Posterior cingulate gyrus (tissue), 11 donors: Measurements from ENCODE around the gene MPIG6B.

Experiments used
- DNase-seq, 10 donors: peaks; one replicate each; pipeline versions ENCODE4 v3.0.0 to v3.0.0-alpha.2; 2020 to 2021; ENCODE audit warnings: mixed read lengths in 3 of 10
- intact Hi-C: fragments of 100-400 bp; cut with DNase I; formaldehyde crosslinking; loops from one replicate; pipeline ENCODE4 v1.15.1; 2023

MPIG6B gene

GRCh38 chr6:31734821-31735406, 11.7 kb downstream of the MPIG6B start:
- DNase-seq, result peak in 1 of 10 donors; percentile 70
- intact Hi-C loops, result loop anchor here (10.0 kb wide), 1 partner anchor 60 kb away; the partner anchor contains the start of gene VARS1

DNA sequence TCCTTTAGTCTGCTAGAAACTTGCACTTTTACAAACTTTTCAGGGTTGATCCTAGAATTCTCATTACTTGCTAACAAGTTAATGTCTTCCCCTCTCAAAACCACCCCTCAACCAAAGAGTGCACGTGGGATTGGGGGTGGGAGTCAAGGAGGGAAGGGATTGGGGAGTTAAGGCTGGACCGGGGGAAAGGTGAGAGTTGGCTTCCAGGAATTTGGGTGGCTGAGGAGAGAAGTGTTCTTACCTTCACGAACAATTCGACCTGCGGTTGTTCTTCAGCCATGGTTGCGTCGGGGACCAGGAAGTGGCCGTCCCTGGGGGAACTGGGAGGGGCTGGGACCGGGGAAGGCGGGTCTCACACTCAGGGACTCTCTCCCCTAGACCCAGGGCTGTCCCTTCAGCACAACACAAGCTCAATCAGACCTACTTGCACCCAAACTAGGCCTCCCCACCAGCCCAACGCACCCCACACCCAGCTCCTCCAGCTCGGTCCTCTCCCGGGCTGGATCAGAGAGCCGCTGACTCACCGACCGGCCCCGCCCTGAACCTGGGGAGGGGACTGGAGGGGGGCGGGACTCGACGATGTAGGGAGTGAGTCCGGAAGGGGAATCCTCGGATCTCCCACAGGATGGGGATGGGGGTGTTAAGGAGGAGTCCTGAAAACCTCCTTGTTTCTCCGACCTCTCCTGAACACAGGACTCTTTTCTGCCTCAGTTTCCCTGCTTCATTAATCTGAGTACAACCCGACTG, 13.0 kb downstream of the MPIG6B start, which contains the start of gene CLIC1:
Gene CLIC1 (minus strand): TSS at position 510 of the 747 bp plus-strand sequence. CDS start 230 bp downstream, at position 280.
- peak in 2 of 10 donors; percentile 26 to 81 for DNase-seq
- intact Hi-C loops, result loop anchor here (10.0 kb wide), 1 partner anchor 59 kb away; the partner anchor contains the start of gene VARS1

DNA sequence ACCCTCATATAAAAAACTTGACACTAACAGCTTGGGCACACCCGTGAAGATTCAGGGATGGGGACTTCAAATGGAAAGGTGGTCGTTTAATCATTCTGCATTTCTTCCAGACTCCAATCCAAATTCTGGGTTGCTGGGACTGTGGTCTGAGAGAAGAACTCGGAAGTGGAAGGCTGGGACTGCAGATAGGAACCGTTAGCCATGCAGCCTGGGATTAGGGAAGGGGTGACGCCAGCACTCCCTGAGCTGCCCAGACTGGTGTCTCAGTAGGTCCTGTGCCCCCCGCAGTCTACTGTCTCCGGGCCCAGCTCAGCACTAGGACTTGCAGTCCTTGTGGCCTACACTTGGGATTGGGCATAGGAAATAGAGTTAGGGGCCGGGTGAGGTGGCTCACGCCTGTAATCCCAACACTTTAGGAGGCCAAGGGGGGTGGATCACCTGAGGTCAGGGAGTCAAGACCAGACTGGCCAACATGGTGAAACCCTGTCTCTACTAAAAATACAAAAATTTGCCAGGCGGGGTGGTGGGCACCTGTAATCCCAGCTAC, 13.7 kb downstream of the MPIG6B start:
- DNase-seq, result no peak
- intact Hi-C loops, result loop anchor here (10.0 kb wide), 1 partner anchor 58 kb away; the partner anchor contains the start of gene VARS1

DNA sequence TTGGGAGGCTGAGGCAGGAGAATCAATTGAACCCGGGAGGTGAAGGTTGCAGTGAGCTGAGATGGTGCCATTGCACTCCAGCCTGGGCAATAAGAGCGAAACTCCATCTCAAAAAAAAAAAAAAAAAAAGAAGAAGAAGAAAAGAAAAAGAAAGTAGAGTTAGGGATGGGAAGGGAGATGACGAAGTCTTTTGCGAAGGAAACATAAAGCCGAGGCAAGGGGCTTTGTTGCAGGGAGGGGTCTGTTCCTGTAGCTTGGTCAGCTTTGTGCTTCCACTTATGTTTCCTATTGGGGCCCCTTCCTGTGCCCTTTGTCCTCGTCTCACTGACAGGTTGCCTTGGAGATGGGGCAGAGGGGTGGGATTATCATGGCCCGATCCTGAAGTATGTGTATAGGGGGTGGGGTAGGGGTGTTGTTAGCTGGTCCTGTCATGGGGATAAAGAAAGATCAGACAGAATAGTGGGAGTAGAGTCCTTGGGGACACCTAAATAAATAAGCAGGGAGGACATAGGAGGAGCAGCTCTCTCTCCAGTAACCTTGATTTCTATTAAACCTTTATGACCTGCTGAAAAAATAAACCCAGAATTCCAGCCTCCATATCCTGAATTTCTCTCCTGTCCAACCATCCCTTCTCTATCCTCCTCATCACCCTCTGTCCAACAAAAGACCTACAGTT, 14.3 kb downstream of the MPIG6B start:
- intact Hi-C loops, result loop anchor here (10.0 kb wide), 1 partner anchor 57 kb away; the partner anchor contains the start of gene VARS1
- peak in 1 of 10 donors; percentile 9 for DNase-seq

GRCh38 chr6:31737991-31738979, 15.1 kb downstream of the MPIG6B start:
- DNase-seq, result no peak
- intact Hi-C loops, result loop anchor here (10.0 kb wide), 1 partner anchor 57 kb away; the partner anchor contains the start of gene VARS1

- intact Hi-C loops, result loop anchor here (10.0 kb wide), 1 partner anchor 55 kb away; the partner anchor contains the start of gene VARS1
Measured at GRCh38 chr6:31739639-31740396, 16.6 kb downstream of the MPIG6B start, which contains the start of gene MSH5. TSS of gene MSH5 (plus strand) at chr6:31740005. CDS start at chr6:31740467, 462 bp downstream.

GRCh38 chr6:31740397-31741223, 17.4 kb downstream of the MPIG6B start:
- DNase-seq, result no peak
- intact Hi-C loops, result no loop called here

More at GRCh38 chr6:31739639-31740396, 16.6 kb downstream of the MPIG6B start, which contains the start of gene MSH5:
- peak; percentile 95 to 100 (median 98) for DNase-seq

- DNase-seq, result peak in 1 of 10 donors; percentile 8
- intact Hi-C loops, result no loop called here
Measured at GRCh38 chr6:31741815-31742214, 18.6 kb downstream of the MPIG6B start.

GRCh38 chr6:31742894-31743293, 19.7 kb downstream of the MPIG6B start:
- intact Hi-C loops, result no loop called here
- no peak for DNase-seq

- no peak for DNase-seq
- intact Hi-C loops, result no loop called here
Measured at GRCh38 chr6:31744422-31744821, 21.2 kb downstream of the MPIG6B start.

DNA sequence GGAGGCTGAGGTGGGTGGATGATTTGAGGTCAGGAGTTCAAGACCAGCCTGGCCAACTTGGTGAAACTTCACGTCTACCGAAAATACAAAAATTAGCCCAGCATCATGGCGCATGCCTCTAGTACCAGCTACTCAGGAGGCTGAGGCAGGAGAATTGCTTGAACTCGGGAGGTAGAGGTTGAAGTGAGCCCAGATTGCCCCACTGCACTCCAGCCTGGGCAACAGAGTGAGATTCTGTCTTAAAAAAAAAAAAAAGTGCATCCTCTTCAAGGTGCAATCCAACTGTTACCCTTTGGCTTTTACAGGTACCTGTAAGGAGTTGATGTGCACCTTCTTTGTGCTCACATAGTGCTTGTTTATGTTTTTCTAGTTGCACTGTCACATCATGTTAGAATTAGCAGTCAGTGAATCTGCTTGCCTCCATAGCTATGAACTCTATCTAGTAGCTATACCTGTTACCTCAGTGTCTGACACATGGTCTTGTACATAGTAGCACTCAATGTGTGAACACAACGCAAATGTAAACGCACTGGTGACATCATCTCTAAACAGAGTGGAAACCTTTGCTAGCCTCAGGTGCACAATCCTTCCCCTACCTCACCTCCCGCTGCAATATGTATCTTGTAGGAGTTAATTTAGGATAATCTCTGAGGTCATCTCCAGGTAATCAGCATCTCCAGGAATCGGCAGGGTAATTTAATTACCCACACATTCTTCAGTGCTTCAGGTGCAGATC, 26.3 kb downstream of the MPIG6B start:
- DNase-seq, result no peak
- intact Hi-C loops, result no loop called here

- intact Hi-C loops, result no loop called here
- DNase-seq, result no peak
Measured at GRCh38 chr6:31750411-31751022, 27.3 kb downstream of the MPIG6B start.

DNA sequence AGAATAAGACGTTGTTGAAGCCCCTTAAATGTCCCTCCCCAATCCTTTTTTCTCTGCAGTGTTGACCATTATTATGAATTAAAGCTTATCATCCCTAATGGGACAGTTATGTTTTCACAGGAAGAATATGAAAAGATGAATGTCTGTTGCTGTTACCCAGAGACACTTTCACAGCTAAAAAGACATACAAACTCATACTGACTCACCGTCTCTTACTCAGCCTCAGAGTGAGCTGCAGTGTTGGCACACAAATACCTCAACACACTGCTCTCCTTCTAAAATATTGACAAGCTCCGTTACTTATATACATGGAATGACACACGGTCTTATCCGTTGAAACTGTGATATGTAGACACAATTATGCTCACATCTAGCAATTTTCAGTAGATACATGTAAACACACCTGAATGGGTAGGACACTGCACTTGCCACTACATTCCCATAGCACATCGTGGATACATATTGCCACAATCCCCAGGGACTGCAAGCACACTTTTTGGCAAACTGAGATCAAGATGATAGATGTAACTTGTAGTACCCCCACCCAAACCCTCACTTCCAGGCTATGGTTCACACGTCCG, 29.7 kb downstream of the MPIG6B start:
- intact Hi-C loops, result no loop called here
- DNase-seq, result no peak

DNA sequence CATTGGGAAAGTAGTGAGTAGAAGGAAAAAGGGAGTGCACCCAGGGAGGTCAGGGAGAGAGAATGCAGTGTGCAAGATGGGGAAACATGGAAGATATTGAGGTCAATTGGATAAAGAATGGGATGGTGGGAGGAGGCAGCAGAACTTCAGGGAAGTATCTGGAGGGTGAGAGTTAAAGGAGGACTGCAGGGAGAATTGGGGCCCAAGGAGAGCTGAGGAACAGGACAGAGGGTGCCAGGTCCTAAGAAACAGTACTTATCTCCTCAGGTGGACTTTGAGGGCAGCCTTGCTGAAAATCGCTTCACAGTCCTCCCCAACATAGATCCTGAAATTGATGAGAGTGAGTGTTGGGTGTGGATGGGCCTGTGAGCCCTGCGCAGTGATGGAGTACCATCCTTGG, 35.1 kb downstream of the MPIG6B start:
- intact Hi-C loops, result no loop called here
- DNase-seq, result peak in 1 of 10 donors; percentile 19

DNA sequence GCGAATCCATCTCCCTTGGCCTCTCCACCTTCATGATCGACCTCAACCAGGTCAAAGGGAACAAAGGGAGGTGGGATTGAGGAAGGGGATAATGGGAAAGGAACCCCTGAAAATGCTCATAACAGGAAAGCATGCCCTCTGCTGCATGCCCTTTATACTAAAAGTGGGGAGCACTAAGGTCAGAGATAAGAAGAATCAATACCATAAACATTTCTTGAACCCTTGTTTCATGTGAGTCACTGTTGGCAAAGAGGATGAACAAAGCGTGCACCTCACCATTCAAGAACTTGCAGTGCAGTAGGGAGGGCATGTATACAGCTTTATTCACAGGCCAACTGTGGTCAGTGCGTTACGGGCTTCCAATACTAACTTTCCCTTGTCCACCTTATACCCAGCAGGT, 37.6 kb downstream of the MPIG6B start:
- DNase-seq, result no peak
- intact Hi-C loops, result no loop called here

- intact Hi-C loops, result no loop called here
- peak in 3 of 10 donors; percentile 25 to 45 (median 33) for DNase-seq
Measured at GRCh38 chr6:31761343-31761742, 38.2 kb downstream of the MPIG6B start.
